Measurements from ENCODE around the gene CEP350. TPM values are rescaled to one million over a fixed set of nuclear protein-coding genes. Genes with fewer than 3 reads are reported as not detected.
A peak's percentile ranks its signal among the peaks of the same experiment; 100 is the strongest.

The CEP350 gene
- total RNA-seq, 1 experiment from 2014 or later = 46.6 TPM

- Histone ChIP-seq H3K9me3 (replicated peaks) (no peaks in the 10 kb centered on the region; the same call in 1 of the 2 replicates), H3K36me3 (no peaks in the 10 kb centered on the region)
Observed at GRCh38 chr1:179968284-179968993, 13.8 kb downstream of the CEP350 start.

GRCh38 chr1:179968994-179969919 is 14.6 kb downstream of the CEP350 start:
- Histone ChIP-seq H3K27me3 (no peaks in the 10 kb centered on the region), H3K4me3 (no peak overlapping the region), H3K4me1 (no peaks in the 10 kb centered on the region), H3K27ac (no peak overlapping the region), H3K9me3 (replicated peaks) (no peaks in the 10 kb centered on the region; the same call in 1 of the 2 replicates), H3K36me3 (no peaks in the 10 kb centered on the region)
- peak in 1 of 2 experiments; percentile 14 for DNase-seq

More at GRCh38 chr1:179968284-179968993, 13.8 kb downstream of the CEP350 start:
- no peak for DNase-seq
- H3K27ac ChIP-seq = no peak overlapping the region
- no peaks in the 10 kb centered on the region for H3K4me1 ChIP-seq
- no peak overlapping the region for H3K4me3 ChIP-seq
- no peaks in the 10 kb centered on the region for H3K27me3 ChIP-seq

DNA sequence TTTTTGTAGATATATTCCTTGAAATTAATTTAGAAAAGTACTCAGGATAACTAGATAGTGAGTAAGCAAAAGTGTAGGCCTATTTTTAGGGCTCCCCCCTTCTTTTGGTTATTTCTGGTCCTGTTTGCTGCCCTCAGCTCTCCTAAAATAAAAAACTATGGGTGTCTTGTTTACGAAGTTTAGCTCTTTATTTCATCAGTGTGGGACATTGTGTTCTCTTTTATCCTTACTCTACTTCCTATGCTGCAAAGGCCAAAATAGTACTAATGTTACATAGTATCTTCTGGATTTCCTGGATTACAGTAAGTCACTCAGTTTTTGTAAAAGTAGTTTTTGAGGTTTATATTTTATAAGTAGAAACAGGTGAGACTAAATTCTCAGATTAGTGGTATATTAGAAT is 15.4 kb downstream of the CEP350 start:
- no peak for DNase-seq
- Histone ChIP-seq H3K27me3 (no peaks in the 10 kb centered on the region), H3K4me3 (no peak overlapping the region), H3K9me3 (replicated peaks) (no peaks in the 10 kb centered on the region; the same call in 1 of the 2 replicates), H3K4me1 (no peaks in the 10 kb centered on the region), H3K36me3 (no peaks in the 10 kb centered on the region), H3K27ac (no peak overlapping the region)

DNA sequence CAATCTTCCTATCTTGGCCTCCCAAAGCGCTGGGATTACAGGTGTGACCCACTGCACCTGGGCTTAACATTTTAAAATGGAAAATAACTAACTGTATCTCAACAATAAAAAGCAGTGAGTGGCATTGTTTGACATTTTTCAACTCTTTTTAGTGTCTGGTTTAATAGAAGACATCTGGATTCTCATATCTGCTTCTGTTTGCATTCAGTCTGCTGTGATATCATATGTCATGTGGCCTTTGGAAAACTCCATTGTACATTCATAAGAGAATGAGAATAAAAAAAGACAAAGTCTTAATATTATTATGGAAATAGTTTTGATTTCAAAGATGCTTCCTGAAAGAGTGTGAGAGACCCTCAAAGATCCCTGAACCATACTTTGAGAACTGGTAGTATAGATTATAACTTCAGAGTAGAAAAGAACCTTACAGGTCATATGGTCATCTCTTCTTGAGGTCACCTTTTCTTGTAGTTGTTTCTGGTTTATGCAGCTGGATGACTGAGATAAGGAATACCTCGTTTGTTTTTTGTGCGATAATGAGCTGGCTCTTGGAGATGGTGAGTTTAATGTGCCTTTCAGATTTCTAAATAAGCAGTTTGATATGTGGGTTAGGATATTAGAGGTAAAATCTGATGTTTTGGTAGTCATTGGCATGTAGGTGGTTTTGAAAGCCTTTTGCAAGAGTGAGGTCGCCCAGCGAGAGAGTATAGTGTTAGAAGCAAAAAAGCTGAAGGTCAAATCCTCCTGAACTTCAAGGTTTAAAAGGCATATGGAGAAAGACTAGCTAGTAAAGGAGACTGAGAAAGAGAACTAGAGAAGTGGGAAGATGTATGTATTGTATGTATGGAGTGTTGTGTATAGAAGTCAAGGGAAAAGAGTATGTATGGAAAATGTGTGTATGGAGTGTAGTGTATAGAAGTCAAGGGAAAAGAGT is 17.2 kb downstream of the CEP350 start:
- Histone ChIP-seq H3K4me3 (no peak overlapping the region), H3K27ac (no peak overlapping the region), H3K4me1 (no peaks in the 10 kb centered on the region), H3K9me3 (replicated peaks) (no peaks in the 10 kb centered on the region; the same call in 1 of the 2 replicates), H3K27me3 (no peaks in the 10 kb centered on the region), H3K36me3 (no peaks in the 10 kb centered on the region)
- no peak for DNase-seq

- H3K36me3 ChIP-seq = no peaks in the 10 kb centered on the region
- no peak overlapping the region for H3K4me3 ChIP-seq
- DNase-seq = no peak
- H3K4me1 ChIP-seq = no peaks in the 10 kb centered on the region; the same call in 1 of the 2 replicates
- H3K27ac ChIP-seq = no peak overlapping the region
- H3K27me3 ChIP-seq = no peaks in the 10 kb centered on the region
- H3K9me3 ChIP-seq (replicated peaks) = no peaks in the 10 kb centered on the region
Observed at GRCh38 chr1:179973198-179974110, 18.8 kb downstream of the CEP350 start.

DNA sequence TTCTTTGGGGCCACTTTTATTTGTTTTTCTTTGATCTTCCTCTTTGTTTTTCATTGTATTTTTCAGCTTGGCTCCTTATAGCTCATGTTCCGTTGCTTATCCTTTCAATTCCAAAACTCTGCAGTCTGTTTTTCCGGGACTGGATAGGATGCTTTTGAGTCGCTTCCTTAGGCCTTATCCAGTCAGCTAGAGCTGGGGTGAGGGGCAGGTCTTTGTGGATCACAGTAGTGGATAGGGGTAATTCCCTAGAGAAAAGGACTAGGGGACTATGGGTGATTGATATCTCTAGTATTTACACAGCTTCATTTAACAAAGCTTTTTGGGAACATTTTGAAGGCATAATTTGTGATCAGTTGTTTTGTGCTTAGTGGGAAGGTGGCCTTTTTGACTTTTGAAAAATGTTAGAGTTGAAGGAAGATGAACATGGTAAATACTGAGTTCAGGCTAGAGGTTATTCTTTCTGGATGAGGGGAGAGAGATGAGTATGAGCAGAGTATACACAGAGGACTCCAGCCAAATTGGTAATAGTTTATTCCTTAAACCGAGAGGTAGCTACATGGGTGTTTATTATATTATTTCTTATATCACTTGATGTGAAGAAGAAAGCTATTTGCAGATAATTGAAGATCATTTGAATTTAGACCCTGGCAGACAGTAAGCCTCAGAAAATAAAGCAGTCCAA is 22.5 kb downstream of the CEP350 start:
- H3K4me1 ChIP-seq = no peaks in the 10 kb centered on the region; the same call in 1 of the 2 replicates
- no peaks in the 10 kb centered on the region for H3K36me3 ChIP-seq
- DNase-seq = no peak
- no peak overlapping the region for H3K27ac ChIP-seq
- H3K27me3 ChIP-seq = no peaks in the 10 kb centered on the region
- no peak overlapping the region for H3K4me3 ChIP-seq
- no peaks in the 10 kb centered on the region for H3K9me3 ChIP-seq (replicated peaks)

DNA sequence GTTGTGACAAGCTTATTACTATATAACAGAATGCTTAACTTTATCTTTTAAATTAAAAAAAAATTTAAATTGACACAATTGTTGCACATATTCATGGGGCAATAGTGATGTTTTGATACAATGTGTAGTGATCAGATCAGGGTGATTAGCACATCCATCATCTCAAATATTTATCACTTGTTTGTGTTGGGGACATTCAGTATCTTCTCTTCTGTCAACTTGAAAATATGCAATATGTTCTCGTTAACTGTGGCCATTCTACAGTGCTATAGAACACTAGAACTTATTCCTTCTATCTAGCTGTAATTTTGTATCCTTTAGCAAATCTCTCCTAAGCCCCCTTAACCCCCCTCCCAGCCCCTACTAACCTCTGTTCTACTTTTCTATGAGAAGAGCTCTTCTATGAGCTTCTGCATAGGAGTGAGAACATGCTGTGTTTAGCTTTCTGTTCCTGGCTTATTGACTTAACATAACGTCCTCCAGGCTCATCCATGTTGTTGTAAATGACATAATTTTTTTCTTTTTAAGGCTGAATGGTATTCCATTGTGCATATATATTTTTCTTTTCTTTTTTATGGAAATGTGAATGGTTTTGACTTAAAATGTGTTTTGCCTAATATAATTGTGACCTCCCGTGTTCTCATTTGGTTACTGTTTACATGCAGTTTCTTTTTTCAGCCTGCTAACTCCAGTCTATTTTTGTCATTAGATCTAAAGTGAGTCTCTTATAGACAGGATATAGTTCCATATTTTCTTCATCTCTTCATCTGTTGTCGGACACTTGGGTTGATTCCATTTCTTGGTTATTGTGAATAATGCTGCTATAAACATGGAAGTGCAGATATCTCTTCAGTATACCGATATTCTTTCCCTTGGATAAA is 23.8 kb downstream of the CEP350 start:
- H3K27me3 ChIP-seq = no peaks in the 10 kb centered on the region

GRCh38 chr1:179984101-179984500 is 29.5 kb downstream of the CEP350 start:
- DNase-seq = no peak
- H3K36me3 ChIP-seq = no peaks in the 10 kb centered on the region; the same call in 1 of the 2 replicates

More for the DNA sequence above, 23.8 kb downstream of the CEP350 start:
- H3K4me1 ChIP-seq = no peaks in the 10 kb centered on the region; the same call in 1 of the 2 replicates
- no peak for DNase-seq
- no peak overlapping the region for H3K27ac ChIP-seq
- H3K9me3 ChIP-seq (replicated peaks) = no peaks in the 10 kb centered on the region
- H3K36me3 ChIP-seq = no peaks in the 10 kb centered on the region
- H3K4me3 ChIP-seq = no peak overlapping the region

DNA sequence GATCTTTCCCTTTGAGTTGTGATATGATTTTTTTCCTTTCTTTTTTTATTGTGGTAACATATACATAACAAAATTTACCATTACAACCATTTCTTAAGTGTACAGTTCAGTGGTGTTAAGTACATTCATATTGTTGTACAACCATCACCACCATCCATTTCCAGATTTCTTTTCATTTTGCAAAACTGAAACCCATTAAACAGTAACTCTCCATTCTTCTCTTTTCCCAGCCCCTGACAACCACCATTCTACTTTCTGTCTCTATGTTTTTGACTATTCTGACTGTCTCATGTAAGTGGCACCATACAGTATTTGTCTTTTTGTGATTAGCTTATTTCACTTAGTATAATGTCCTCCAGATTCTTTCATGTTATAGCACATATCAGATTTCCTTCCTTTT is 30.3 kb downstream of the CEP350 start:
- Histone ChIP-seq H3K9me3 (replicated peaks) (no peaks in the 10 kb centered on the region), H3K27me3 (no peaks in the 10 kb centered on the region), H3K4me3 (no peak overlapping the region), H3K36me3 (no peaks in the 10 kb centered on the region; the same call in 1 of the 2 replicates), H3K4me1 (no peaks in the 10 kb centered on the region), H3K27ac (no peak overlapping the region)
- no peak for DNase-seq

More at GRCh38 chr1:179984101-179984500, 29.5 kb downstream of the CEP350 start:
- Histone ChIP-seq H3K27ac (no peak overlapping the region), H3K4me3 (no peak overlapping the region), H3K4me1 (no peaks in the 10 kb centered on the region), H3K27me3 (no peaks in the 10 kb centered on the region), H3K9me3 (replicated peaks) (no peaks in the 10 kb centered on the region)

DNA sequence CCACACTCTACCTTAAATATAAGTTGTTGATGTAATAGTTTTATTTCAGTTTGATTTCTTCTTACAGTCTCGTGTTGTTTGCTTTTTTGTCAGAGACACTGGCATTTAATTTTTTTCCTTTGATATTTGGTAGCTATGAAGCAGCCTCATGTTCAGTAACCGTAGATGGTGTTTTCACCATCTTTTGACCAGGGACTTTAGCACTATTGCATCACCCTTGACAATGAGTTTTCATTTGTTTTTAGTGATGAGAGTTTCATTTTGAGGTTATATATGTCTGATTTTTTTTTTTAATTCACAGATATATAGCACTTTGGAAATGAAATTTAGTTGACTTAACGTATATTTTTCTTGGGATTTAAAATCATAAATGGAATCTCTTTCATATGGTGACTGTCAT is 36.2 kb downstream of the CEP350 start:
- no peak overlapping the region for H3K27ac ChIP-seq
- no peaks in the 10 kb centered on the region for H3K27me3 ChIP-seq
- no peak overlapping the region for H3K4me3 ChIP-seq
- H3K9me3 ChIP-seq (replicated peaks) = no peaks in the 10 kb centered on the region
- DNase-seq = no peak
- H3K36me3 ChIP-seq = peaks cover 12% of the 10 kb centered on the region; the same call in 1 of the 2 replicates
- H3K4me1 ChIP-seq = no peaks in the 10 kb centered on the region

DNA sequence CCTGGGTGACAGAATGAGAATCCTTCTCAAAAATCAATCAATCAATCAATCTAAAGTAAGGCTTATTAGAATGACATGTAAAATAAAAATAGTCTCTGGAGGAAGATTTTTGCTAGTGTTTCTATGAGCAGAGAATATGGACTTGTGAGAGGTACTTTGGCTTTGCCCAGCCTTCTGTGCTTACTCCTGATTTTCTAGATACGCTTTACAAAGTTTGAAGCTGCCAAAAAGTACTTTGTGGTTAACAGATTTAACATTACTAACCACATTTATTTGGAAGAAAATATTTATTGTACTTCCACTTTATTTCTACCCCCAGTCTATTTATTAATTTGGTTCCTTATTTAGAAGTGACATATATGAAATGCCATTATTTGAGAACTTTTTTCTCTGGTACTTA is 41.0 kb downstream of the CEP350 start:
- H3K27me3 ChIP-seq = no peaks in the 10 kb centered on the region
- H3K27ac ChIP-seq = no peak overlapping the region
- no peaks in the 10 kb centered on the region for H3K9me3 ChIP-seq (replicated peaks)
- H3K4me1 ChIP-seq = no peaks in the 10 kb centered on the region
- peaks cover 28% of the 10 kb centered on the region for H3K36me3 ChIP-seq
- H3K4me3 ChIP-seq = no peak overlapping the region
- no peak for DNase-seq

- Histone ChIP-seq H3K4me3 (no peak overlapping the region), H3K27ac (no peak overlapping the region), H3K36me3 (peaks cover 29% of the 10 kb centered on the region), H3K4me1 (no peaks in the 10 kb centered on the region), H3K27me3 (no peaks in the 10 kb centered on the region), H3K9me3 (replicated peaks) (no peaks in the 10 kb centered on the region)
- no peak for DNase-seq
Observed at GRCh38 chr1:179996099-179996498, 41.5 kb downstream of the CEP350 start.
